CD4-positive, alpha-beta T cell treated with Interleukin-1 beta for 1 hour (primary cell): ENCODE measurements around the gene COIL.
"Not testable (repeated sequence)": the region's sequence is repeated elsewhere in the genome, so short reads cannot be mapped to it uniquely, and the experiment has no call there.

Source experiments
- DNase-seq, 2 donors: peaks; one replicate each; pipeline ENCODE4 v3.0.0-alpha.2; 2020 to 2022

Gene COIL

DNA sequence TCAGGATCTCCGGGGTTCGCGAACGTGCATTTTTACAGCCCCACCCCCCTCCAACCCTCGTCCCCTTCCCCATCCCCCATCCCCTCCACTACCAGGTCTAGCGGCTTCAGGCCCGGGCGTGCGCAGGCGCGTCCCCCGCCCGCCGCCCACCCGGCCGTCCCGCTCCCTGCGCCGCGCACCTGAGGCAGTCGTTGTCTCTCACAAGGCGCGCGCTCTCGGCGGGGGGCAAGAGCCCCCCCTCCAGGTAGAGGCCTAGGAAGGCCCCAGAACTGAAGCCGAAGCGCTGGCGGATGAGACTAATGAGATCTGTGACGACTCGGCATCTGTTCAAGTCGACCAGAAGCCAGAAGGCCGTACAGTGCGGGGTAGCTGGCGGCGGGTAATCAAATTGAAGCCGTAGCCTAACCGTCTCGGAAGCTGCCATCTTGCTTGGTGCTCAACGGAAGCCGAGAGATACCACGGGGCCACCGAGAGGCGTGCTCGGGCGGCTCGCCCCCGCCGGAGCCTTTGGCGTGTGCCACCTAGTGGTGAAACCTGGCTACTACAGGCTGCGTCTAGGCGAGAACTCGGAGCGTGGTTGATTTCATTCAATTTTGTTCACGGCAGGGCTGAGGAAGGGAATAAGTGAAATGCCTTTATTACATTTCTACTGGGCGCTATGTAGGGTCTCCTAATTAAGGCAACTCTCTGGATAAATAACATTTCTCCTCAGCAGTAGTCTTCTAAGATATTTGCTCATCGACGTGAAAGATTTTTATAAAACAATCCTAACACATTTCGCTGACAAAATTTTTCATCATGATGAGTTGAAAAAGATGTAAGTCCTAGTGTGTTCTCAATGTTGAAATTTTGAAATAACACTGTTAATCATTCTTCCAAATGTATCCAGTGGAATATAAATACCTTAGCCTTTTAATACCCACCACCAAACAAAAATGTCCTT, at the start of gene COIL:
TSS of gene COIL (minus strand) at position 455 of the 943 bp plus-strand sequence. CDS start at position 424, 31 bp downstream.
- peak; percentile 90 to 92 for DNase-seq

- DNase-seq, result no peak
Observed at GRCh38 chr17:57010487-57010886, 49.6 kb upstream of the COIL start.

DNA sequence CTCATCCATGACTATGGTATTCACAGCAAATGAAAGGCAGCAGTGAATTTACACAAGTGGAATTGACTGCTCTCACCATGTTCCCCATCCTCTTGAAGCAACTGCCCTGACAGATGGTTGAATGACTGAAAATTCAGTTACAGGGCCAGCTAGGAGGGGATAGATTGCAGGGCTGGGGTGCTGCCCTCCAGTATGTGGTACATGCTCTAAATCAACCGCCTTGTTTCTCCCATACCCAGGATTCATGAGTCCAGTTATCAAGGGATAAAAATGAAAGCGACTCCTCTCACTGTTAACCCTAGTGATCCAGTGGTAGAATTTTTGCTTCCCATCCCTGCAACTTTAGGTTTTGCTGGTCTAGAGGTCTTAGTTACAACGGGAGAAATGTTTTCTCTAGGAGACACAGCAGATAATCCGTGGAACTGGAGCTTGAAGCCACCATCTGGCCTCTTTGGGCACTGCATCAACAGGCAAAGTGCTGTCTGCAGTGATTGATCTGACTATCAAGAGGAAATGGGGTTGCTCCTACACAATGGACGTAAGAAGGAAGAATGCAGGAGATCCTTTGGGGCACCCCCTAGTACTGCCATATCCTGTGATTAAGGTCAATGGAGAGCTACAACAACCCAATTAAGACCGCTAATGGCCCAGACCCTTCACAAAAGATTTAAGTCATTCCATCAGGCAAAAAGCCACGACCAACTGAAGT, 49.0 kb upstream of the COIL start:
- peak; percentile 50 to 52 for DNase-seq

DNA sequence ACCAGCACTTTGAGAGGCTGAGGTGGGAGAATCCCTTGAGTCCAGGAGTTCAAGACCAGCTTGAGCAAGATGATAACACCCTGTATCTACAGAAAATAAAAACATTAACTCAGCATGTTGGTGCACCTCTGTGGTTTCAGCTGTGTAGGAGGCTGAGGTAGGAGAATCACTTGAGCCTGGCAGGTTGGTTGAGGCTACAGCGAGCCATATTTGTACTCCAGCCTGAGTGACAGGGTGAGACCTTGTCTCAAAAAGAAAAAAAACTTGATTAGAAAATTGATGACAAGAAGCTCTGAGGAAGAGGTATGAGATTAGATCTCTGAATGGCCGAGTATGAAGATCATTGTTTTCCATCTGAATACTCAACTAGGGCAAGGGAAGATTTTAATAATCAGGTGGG, 48.1 kb upstream of the COIL start:
- no peak for DNase-seq

GRCh38 chr17:57006040-57006439, 45.2 kb upstream of the COIL start:
- no peak for DNase-seq

DNA sequence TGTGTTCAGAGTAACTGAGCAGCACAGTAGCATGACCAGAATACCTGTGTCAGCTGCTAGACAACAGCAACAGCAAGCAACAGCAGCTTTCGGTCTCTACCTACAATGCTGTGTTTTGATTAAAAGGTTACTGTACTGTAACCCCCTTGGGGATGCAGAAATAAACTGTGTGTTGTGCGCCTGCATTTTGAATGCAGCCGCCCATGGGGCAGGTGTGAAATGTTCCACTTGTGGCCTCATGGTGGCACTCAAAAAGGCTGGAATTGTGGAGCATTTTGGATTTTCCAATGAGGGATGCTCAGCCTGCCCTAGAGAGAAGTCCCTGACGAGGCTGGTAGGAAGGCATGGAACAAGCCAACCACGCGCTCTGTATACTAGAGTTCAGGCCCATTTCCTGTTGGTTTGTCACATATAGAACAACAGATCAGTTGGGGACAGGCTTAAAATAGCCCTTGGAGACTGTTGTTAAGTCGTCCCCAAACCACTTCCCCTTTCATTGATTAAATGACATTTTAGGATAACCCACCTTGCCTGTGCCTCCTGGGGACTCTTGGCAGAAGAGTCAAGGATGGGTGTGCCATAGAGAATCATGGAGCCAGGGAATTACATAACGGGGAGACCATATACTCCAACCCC, 44.2 kb upstream of the COIL start:
- DNase-seq, result peak in 1 of 2 donors; percentile 15

DNA sequence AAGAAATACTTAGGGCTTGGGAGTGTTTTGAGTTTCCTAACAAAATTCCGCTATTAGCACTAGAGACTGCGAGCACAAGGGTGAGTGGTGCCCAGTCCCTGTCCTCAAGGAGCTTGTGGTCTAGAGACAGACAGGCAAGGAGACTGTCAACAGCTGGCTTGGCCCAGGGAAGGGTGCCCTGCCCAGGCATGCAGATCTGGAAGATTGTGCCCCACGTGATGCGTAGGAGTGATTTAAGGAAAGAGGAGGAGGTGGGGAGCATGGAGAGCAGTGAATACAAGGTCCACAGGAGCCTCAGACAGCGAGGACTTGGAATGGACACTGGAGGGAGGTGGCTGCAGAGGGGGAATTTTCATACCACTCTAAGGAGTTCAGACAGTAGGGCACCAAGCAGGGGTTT, 42.1 kb upstream of the COIL start:
- DNase-seq, result no peak

DNA sequence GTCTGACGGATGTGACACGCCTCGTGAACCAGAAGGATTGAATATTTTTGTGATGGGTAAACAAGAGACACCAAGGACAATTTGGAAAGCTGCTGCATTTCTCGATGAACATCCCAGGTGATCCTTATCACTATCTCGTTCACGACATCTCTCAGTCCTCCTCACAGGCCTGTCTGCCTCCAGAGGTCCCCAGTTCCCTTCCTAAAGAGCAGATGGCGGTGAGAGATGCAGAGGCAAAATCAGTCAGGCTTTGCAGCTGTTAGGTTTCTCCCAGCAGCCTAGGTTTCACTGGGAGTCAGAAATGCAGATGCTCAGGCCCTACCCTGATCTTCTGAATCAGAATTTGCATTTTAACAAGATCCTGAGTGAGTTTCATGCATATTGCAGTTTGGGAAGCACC, 40.7 kb upstream of the COIL start:
- no peak for DNase-seq

- DNase-seq, result no peak
Observed at GRCh38 chr17:56997313-56997712, 36.5 kb upstream of the COIL start.

- no peak for DNase-seq
Observed at GRCh38 chr17:56995766-56996165, 34.9 kb upstream of the COIL start.

DNA sequence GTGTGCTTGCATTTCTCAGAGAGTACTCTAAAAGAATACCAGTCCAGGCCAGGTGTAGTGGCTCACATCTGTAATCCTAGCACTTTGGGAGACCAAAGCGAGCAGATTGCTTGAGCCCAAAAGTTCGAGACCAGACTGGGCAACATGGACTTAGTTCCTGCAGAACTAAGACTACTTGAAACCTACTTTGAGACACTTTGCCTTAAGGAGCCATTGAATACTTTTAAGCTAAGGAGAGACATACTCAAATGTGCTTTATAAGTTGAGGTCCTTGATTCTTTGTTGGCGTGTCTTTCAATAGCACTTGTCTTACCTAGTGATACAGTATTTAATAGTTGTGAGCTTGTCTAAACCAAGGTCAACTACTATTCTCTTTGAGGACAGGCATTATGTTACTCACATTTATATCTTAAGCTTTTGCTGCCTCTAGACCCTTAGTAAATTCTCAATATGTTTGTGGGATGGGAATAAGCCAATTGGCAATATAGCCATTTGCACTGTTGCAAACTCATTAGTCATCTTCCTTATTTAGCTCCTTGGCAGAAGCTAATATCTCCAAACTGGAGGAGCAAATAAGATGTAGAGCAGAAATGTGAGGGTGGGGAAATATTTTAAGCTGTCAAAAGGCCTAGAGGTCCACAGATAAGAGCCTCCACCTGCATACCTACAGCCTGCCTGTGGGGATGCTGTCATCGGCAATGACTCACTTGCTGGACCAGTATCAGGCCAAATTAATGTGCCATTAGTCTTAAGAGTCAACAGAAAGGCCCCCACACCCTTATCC, 33.4 kb upstream of the COIL start:
- DNase-seq, result no peak

DNA sequence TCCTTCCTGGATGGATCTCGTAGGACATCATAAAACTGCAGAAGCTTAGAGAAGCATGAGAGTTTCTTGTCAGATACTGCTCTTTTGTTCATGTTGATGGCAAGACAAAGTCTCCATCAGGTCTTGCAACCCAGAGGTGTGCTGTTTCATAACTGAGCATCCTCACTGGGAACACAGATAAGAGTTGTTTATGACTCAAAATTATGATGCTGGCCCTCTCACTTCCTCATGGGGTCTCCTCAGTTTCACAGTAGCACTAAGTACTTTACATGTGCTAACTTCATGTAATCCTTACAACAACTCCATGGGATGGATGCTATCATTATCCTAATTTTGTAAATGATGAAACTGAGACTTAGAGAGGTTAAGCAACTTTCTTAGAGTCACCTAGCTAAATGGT, 31.5 kb upstream of the COIL start:
- DNase-seq, result no peak

GRCh38 chr17:56988901-56989572, 28.2 kb upstream of the COIL start:
- DNase-seq, result no peak

DNA sequence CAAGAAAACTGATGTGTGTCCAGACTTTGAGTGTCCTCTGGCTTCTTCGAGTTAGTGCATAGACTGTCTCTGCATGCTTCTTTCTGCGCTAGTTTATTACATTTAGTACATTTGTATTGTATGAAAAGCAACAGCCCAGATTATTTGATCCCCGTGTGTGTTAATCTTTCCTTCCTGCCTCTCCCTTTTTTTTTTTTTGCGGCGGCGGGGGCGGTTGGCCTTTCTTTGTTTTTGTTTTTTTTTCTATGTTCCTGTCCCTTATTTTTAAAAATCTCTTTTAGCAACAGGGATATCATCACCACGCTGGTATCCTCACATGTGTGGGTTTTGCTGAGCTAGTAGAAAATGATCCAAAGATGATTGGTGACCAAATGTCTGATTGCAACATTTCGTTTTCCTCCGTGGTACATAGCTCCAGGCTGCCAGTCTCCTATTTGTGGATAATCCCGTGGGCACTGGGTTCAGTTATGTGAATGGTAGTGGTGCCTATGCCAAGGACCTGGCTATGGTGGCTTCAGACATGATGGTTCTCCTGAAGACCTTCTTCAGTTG, 26.5 kb upstream of the COIL start:
- no peak for DNase-seq

DNA sequence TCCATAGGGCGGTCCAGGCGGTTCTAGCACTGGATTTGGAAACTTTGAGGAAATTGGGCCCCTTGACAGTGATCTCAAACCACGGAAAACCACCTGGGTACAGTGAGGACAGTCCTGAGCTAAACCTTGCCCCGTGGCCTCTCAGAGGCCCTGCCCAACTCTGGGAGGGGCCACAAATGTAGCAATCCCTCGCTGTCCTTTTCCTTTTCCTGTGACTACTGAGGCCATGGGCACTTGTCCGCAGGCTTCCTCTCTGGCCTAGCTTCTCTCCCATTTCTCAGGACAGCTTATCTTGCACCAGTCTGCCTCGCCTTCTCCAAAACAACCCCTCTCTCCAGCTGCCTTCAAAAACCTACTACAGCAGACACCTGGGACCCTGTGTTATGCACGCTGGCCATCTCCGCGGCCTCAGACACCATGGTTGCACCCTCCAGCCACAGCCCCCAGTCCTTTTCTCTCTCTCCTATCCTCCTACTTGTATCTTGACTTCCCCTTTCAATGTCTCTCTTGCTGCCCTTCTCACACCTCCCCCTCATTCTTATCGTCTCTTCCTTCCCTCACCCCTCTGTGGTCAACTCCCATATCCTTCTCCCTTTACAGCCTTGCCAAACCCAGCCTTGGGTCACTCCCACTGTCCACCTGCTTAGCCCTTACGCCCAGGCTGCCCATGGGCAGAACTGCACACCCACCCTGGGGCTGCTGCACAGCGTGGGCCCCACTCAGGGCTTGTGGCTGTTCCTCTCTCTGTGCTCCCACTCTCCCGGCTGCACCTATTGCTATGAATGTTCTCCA, 24.7 kb upstream of the COIL start:
- DNase-seq, result no peak

GRCh38 chr17:56983366-56983765, 22.5 kb upstream of the COIL start:
- DNase-seq, result no peak

DNA sequence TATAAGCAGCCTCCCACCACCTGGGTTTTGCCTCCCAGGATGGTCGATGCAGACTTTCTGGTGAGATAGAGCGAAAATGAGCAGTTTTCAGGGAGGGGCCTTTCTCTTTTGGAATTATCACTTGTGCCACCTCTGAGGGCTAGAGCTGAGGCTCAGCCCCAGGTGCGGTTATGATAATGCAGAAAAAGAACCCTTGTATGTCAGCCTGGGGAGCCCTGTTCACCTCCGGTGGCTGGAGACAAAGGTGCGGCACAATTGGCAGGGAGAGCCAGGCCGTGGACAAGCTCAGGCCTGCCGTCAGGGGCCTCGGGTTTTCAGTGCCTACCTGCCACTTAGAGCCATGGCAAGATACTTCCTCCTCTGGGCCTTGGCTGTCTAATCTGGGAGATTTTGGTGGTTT, 21.5 kb upstream of the COIL start:
- DNase-seq, result no peak

DNA sequence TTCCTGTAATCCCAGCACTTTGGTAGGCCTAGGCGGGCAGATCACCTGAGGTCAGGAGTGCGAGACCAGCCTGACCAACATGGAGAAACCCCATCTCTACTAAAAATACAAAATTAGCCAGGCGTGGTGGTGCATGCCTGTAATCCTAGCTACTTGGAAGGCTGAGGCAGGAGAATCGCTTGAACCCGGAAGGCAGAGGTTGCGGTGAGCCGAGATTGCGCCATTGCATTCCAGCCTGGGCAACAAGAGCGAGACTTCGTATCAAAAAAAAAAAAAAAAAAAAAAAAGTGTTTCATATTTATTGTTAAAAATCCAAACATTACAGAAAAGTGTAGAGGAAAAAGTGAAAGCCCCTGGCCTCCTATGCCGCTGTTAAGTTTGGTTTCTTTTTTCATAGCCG, 19.7 kb upstream of the COIL start:
- not testable (repeated sequence) for DNase-seq

DNA sequence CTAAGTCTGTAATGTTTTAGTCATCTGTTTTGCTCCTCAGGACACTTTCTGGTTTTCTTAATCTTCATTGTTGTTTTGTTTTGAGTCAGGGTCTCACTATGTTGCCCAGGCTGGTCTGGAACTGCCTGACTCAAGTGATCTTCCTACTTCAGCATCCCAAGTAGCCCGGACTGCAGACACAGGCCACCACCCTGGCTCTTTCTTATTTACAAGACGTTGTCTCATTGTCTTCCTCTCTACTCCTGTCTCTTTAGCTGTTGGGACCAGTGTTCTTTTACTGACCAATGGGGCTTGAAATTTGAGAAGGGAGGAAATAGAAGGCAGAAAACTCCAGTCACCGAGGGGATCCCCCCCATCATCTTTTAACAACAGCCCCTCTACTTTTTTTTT, 18.2 kb upstream of the COIL start:
- DNase-seq, result no peak

DNA sequence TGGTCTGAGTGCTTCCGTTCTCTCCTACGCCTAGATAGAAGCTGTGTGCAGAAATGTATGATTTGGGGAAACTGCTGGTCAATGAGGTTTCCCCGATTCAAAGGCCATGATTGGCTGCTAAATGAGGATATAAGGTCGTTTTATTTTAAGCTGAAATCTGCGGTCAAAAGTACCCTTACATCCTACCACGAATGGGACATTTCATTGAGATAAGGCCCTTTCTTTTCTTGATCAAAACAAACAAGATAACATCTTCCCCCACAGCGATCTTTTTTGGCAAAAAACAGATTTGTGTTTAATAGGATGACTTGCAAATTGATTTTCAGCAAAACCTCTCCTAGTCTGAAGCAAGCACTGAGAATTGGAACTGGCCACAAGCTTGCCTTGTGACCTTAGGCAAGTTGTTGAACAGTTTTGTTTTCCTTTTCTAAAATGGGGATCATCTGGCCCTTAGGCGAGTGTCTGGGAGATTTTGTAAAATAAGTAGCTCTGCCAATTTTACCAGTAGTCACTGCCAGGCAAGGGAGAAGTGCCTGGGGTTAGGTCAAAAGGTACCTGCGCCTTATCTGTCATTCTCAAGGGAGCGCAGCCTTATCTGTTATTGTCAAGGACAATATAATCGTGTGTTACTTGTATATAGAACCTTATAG, 17.7 kb upstream of the COIL start:
- peak in 1 of 2 donors; percentile 17 for DNase-seq
